Activated CD8-positive, alpha-beta T cell treated with anti-CD3 and anti-CD28 coated beads, Interleukin-2, amount 10 ng/mL, durations not matched to agents 7 days and 5 days (primary cell): ENCODE results near the gene NDRG2. TPM values are rescaled to one million over a fixed set of nuclear protein-coding genes. Genes with fewer than 3 reads are reported as not detected.
A peak's percentile ranks its signal among the peaks of the same experiment; 100 is the strongest.
"Not testable (repeated sequence)": the region's sequence is repeated elsewhere in the genome, so short reads cannot be mapped to it uniquely, and the experiment has no call there.

Source experiments
- ATAC-seq: fragments of 150-1000 bp; cut with Tn5 transposase; one replicate; pipeline ENCODE4 v1.10.0; 2021; ENCODE audit warnings: moderate library complexity
- CTCF ChIA-PET: fragments of 350-600 bp; sonication (Branson Sonifier 250); formaldehyde crosslinking; loops from one replicate; lab custom pipeline; 2021; ENCODE audit warnings: antibody characterized with exemption; lab: Charles Lee
- POLR2A ChIA-PET: fragments of 350-600 bp; sonication (Branson Sonifier 250); formaldehyde crosslinking; loops from one replicate; lab custom pipeline; 2021; ENCODE audit warnings: antibody characterized with exemption; lab: Charles Lee
- DNase-seq: peaks from one replicate; pipeline ENCODE4 v3.0.0-alpha.2; 2020
- H3K27ac Mint-ChIP-seq: one replicate; pipeline ENCODE4 v1.8.0; 2021; ENCODE audit warnings: mild to moderate bottlenecking, mixed read lengths
- H3K27me3 Mint-ChIP-seq: one replicate; pipeline ENCODE4 v1.8.0; 2021; ENCODE audit warnings: low read depth, mixed read lengths
- H3K36me3 Mint-ChIP-seq: one replicate; pipeline ENCODE4 v1.8.0; 2021; ENCODE audit warnings: low read depth, mixed read lengths
- H3K4me1 Mint-ChIP-seq: one replicate; pipeline ENCODE4 v1.8.0; 2021; ENCODE audit warnings: low read depth, mixed read lengths
- H3K4me3 Mint-ChIP-seq: one replicate; pipeline ENCODE4 v1.8.0; 2021; ENCODE audit warnings: mild to moderate bottlenecking, mixed read lengths
- H3K9me3 Mint-ChIP-seq: one replicate; pipeline ENCODE4 v1.8.0; 2022; ENCODE audit warnings: mixed read lengths; ENCODE audit not compliant: insufficient read depth
- total RNA-seq, 2 experiments: library from RNA; stranded (reverse); gene quantifications; one replicate each; pipeline ENCODE4 v1.2.3, GENCODE V29; 2021

NDRG2 gene
- total RNA-seq, 2 experiments from 2014 or later = 6.2 to 7.6 TPM

DNA sequence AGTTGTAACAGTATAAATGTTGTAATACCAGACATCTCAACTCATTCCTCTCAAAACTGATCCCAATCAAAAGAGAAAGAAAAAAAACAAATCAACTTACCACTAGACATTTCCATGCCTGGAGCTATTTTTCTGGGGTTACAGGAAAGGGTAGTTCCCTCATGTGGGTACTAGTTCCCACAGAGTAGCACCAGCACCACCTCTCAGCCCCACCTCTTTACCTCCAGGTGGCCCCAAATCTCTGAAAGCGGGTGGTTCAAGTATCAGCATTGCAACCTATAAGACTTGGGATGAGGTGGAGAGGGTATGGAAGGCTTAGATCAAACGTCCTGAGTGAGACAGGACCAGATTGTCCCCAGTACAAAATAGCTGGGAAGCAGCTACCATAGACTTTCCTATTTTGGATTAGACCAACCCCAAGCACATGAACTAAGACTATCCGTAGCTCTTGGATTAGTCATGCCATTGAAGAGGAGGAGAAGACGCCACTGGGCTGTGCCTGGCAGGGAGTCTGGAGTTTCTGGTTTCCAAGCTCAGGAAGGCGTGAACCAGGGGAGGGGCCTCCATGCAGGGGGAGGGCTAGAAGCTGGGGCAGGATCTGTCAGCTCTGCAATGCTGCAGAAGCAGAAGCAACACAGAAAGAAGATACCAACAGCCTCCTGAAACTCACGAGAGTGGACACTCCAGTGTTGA is 26.0 kb downstream of the NDRG2 start, which contains the start of gene SLC39A2:
SLC39A2 (plus strand) TSS at position 620 of the 693 bp plus-strand sequence. CDS start 154 bp downstream, outside the sequence.
- H3K9me3 Mint-ChIP-seq = no peaks in the 10 kb centered on the region

DNA sequence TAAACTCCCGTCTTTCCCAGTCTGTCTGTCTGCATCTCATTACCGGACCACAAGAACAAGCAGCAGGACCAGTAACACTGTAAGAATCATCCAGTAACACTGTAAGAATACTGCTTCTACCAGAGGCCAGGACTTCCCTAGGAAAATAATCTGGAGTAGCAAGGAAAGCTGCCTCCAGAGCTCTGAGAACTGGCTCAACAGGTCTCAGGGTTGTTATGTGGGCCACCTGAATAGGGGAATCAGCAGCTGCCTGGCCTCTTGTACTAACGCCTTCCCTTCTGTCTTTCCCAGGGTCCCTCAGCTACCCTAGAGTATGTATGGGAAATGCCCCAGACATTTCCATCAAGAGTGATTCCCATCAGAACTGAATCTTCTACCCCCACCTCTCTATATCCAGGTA is 26.7 kb downstream of the NDRG2 start:
- CTCF ChIA-PET = interaction anchor here (1.2 to 11.9 kb wide), 4 partner anchors 17 to 107 kb away, joined by 3 to 126 read pairs (median 16); no protein-coding TSS in a partner anchor
- POLR2A ChIA-PET = no interaction called here
- H3K27ac Mint-ChIP-seq = peak overlapping the region; percentile 51
- ATAC-seq = no peak
- H3K27me3 Mint-ChIP-seq = no peaks in the 10 kb centered on the region
- no peak for DNase-seq
- no peak overlapping the region for H3K4me3 Mint-ChIP-seq
- H3K9me3 Mint-ChIP-seq = no peaks in the 10 kb centered on the region
- peaks cover 13% of the 10 kb centered on the region for H3K4me1 Mint-ChIP-seq
- peaks cover 42% of the 10 kb centered on the region for H3K36me3 Mint-ChIP-seq

More for the DNA sequence above, 26.0 kb downstream of the NDRG2 start, which contains the start of gene SLC39A2:
- peak within 1 kb of the TSS; percentile 51 for H3K27ac Mint-ChIP-seq
- ATAC-seq = peak; percentile 20
- ChIA-PET CTCF (interaction anchor here (1.2 to 11.9 kb wide), 4 partner anchors 17 to 106 kb away, joined by 3 to 126 read pairs (median 16); no protein-coding TSS in a partner anchor), POLR2A (no interaction called here)
- H3K27me3 Mint-ChIP-seq = no peaks in the 10 kb centered on the region
- H3K4me3 Mint-ChIP-seq = no peak within 1 kb of the TSS
- peaks cover 39% of the 10 kb centered on the region for H3K36me3 Mint-ChIP-seq
- no peak for DNase-seq
- H3K4me1 Mint-ChIP-seq = peaks cover 12% of the 10 kb centered on the region

DNA sequence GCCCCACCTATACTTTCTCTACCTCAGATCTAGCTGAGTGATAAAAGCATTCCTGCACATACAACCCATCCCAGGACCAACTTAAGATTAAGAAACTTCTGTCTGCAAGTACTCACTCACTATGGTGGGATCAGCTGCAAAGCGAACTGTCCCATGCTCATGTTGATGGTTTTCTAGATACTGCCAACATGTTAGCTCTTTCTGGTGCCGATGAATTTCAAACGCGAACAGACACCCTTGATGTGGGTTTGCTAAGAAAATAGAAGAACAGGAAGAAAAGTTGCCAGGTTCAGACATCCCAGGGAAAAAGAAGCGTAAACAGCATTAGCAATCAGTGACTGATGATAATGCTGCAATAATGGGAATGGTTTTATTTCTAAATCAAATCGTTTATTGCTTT is 27.3 kb downstream of the NDRG2 start:
- no peak overlapping the region for H3K27ac Mint-ChIP-seq
- POLR2A ChIA-PET = interaction anchor here (0.5 kb wide), 1 partner anchor 9 kb away, joined by 4 read pairs; no protein-coding TSS in a partner anchor

DNA sequence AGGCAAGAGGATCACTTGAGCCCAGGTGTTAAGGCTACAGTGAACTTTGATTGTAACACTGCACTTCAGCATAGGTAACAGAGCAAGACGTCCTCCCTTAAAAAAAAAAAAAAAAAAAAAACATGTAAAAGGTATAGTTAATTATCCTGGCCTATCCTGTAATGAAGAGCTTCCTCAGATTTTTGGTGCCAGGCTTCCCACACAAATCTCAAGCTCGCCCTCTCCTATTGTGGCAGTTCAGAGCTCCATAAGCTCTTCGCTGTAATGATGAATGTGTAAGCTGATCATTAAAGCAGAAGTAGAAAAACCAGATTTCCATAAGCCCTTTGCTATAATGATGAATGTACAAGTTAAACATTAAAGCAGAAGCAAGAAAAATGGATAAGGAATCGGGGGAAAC is 27.7 kb downstream of the NDRG2 start:
- Mint-ChIP-seq H3K9me3 (no peaks in the 10 kb centered on the region), H3K27ac (no peak overlapping the region), H3K4me1 (peaks cover 17% of the 10 kb centered on the region), H3K4me3 (no peak overlapping the region), H3K36me3 (peaks cover 47% of the 10 kb centered on the region), H3K27me3 (no peaks in the 10 kb centered on the region)
- POLR2A ChIA-PET = no interaction called here
- CTCF ChIA-PET = interaction anchor here (1.0 to 11.9 kb wide), 5 partner anchors 8 to 108 kb away, joined by 3 to 126 read pairs (median 13); no protein-coding TSS in a partner anchor
- DNase-seq = no peak
- no peak for ATAC-seq

More for the DNA sequence above, 27.3 kb downstream of the NDRG2 start:
- no peaks in the 10 kb centered on the region for H3K9me3 Mint-ChIP-seq
- H3K4me1 Mint-ChIP-seq = peaks cover 15% of the 10 kb centered on the region
- ATAC-seq (no peak), DNase-seq (no peak)
- CTCF ChIA-PET = interaction anchor here (1.0 to 11.9 kb wide), 5 partner anchors 8 to 108 kb away, joined by 3 to 126 read pairs (median 13); no protein-coding TSS in a partner anchor
- peaks cover 46% of the 10 kb centered on the region for H3K36me3 Mint-ChIP-seq
- no peaks in the 10 kb centered on the region for H3K27me3 Mint-ChIP-seq
- H3K4me3 Mint-ChIP-seq = no peak overlapping the region

DNA sequence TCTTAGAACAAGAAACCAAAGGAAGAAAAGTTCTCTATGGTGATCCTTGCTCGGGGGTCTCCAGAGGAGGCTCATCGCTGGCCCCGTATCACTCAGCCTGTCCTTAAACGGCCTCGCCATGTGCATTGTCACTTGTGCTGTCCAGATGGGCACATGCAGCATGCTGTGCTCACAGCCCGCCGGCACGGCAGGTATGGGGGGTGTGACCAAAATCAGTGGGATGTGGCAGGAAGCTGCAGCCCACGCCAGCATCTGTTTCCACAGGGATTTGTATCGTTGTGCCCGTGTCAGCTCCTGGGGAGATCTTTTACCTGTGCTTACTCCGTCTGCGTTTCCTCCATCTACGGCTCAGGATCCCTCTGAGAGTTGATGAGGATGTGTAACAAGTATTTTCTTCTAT is 28.3 kb downstream of the NDRG2 start:
- Mint-ChIP-seq H3K4me3 (no peak overlapping the region), H3K36me3 (peaks cover 52% of the 10 kb centered on the region), H3K4me1 (peaks cover 23% of the 10 kb centered on the region), H3K27ac (no peak overlapping the region), H3K27me3 (no peaks in the 10 kb centered on the region), H3K9me3 (no peaks in the 10 kb centered on the region)
- CTCF ChIA-PET = interaction anchor here (1.0 to 11.9 kb wide), 3 partner anchors 9 to 43 kb away, joined by 3 to 126 read pairs (median 4); no protein-coding TSS in a partner anchor
- POLR2A ChIA-PET = no interaction called here
- no peak for DNase-seq
- no peak for ATAC-seq

DNA sequence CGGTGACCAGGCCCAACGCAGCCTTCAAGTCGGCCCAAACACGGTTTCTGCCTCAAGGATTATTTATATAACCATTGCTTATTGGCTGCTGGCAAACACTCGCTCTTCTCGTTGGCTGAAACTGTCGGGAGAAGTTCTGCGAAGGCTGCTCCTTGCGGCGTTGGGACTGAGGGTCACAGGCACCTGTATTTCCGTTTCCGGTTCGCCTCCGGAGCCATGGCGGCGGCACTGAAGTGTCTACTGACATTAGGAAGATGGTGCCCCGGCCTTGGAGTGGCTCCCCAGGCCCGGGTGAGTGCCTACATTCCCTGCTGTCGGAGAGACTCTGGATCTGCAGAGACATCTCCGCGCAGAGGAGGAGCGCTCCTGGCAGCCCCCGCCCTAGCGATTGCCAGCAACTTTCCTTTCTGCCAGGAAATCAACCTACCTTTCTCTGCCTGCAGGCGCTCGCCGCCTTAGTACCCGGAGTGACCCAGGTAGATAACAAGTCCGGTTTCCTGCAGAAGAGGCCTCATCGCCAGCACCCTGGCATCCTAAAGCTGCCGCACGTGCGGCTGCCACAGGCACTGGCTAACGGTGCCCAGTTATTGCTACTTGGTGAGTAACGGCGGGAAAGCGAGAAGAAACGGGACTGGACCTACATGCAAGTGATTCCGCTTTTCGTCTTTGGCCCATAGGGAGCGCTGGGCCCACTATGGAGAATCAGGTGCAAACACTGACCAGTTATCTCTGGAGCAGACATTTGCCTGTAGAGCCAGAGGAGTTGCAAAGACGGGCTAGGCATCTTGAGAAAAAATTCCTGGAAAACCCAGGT is 34.9 kb downstream of the NDRG2 start, which contains the start of gene METTL17:
METTL17 (plus strand) TSS at position 194 of the 814 bp plus-strand sequence; CDS start at position 217, 23 bp downstream.
- peaks cover 41% of the 10 kb centered on the region for H3K4me1 Mint-ChIP-seq
- DNase-seq (peak; percentile 94), ATAC-seq (peak; percentile 97)
- H3K27me3 Mint-ChIP-seq = no peaks in the 10 kb centered on the region
- H3K9me3 Mint-ChIP-seq = no peaks in the 10 kb centered on the region
- H3K36me3 Mint-ChIP-seq = peaks cover 35% of the 10 kb centered on the region
- POLR2A ChIA-PET = interaction anchor here (1.3 kb wide), 1 partner anchor 15 kb away, joined by 4 read pairs; no protein-coding TSS in a partner anchor
- CTCF ChIA-PET = interaction anchor here (1.0 to 3.7 kb wide), 4 partner anchors 11 to 103 kb away, joined by 3 to 16 read pairs (median 7); no protein-coding TSS in a partner anchor
- peak within 1 kb of the TSS; percentile 92 for H3K4me3 Mint-ChIP-seq
- H3K27ac Mint-ChIP-seq = peak within 1 kb of the TSS; percentile 90

DNA sequence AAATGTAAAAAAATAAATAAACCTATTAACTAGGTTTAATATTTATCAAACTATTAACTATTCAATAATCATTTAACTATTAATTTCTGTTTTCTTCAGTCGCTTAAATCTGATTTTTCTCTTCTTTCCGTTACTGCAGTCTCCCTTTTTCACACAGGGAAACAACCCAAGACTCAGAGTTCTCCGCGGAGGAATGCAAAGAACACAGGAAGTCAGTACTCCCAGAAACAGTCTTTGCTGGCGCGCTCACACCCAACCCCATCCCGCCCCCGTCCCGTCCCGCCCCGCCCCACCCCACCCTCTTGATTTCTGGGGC is 35.4 kb downstream of the NDRG2 start:
- Mint-ChIP-seq H3K4me1 (peaks cover 41% of the 10 kb centered on the region), H3K27me3 (no peaks in the 10 kb centered on the region), H3K36me3 (peaks cover 29% of the 10 kb centered on the region), H3K9me3 (no peaks in the 10 kb centered on the region), H3K27ac (peak overlapping the region; percentile 90), H3K4me3 (peak overlapping the region; percentile 92)
- no peak for ATAC-seq
- no peak for DNase-seq
- ChIA-PET POLR2A (interaction anchor here (0.6 to 1.3 kb wide), 2 partner anchors 8 to 16 kb away, joined by 4 read pairs; no protein-coding TSS in a partner anchor), CTCF (interaction anchor here (0.6 to 2.8 kb wide), 7 partner anchors 17 to 115 kb away, joined by 3 to 15 read pairs (median 3); no protein-coding TSS in a partner anchor)

DNA sequence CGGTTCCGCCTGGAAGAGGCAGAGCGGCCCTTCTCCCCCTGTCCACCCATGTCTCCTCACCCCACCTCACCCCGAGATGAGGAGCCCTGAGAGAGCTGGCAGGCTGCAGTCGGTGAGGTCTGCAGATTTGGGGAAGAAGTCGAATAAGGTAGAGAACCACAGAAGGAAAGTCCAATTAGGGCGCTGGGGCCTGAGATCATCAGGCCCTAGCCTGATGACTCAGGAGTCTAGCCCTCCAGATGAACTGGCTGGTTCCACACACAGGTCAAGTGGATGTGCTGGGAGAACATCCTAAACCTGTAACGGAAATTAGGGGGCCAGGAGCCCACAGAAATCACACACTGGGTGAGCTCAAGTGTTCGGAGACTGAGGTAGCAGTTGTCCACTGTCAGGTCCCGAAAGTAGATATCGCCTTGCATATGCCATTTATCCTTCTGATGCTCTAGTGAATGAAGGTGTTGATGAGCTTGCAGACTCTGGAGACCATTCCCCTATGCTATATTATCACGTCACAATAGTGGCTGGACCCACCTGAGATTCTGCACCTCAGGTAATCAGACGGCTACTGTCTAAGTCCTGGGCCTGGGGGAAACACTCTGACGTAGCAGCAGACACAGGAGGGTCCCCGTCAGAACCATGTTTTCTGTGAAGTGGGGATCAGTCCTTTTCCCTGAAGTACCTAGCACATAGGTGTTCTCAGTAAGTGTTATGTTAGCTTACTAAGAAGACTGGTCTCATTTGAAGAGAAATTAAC is 36.0 kb downstream of the NDRG2 start:
- ATAC-seq = no peak
- Mint-ChIP-seq H3K4me1 (peaks cover 41% of the 10 kb centered on the region), H3K27me3 (no peaks in the 10 kb centered on the region), H3K36me3 (peaks cover 26% of the 10 kb centered on the region), H3K9me3 (no peaks in the 10 kb centered on the region), H3K27ac (peak overlapping the region; percentile 49), H3K4me3 (peak overlapping the region; percentile 45)
- CTCF ChIA-PET = interaction anchor here (0.6 to 2.8 kb wide), 7 partner anchors 17 to 116 kb away, joined by 3 to 15 read pairs (median 3); no protein-coding TSS in a partner anchor
- DNase-seq = no peak
- POLR2A ChIA-PET = interaction anchor here (0.6 to 1.3 kb wide), 2 partner anchors 9 to 16 kb away, joined by 4 read pairs; no protein-coding TSS in a partner anchor

DNA sequence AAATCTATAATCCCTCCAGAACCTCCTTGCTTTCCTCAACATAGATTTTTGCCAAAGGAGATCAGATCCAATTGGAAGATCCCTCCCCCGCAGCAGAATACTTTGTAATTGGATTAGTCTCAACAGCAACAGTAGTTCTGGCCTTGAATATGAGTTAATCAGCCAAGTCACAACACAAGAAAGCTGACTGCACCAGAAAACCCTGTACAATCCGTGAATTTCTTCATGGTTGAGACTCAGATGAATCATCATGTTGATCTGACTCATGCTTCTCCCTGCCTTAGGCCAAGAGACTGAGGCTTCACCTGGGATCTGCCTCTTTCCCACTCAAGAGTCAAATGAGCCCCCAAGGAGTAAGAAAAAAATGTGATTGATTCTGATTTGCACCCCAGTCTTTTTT is 38.0 kb downstream of the NDRG2 start:
- Mint-ChIP-seq H3K27me3 (peaks cover 3% of the 10 kb centered on the region), H3K9me3 (no peaks in the 10 kb centered on the region), H3K36me3 (peaks cover 13% of the 10 kb centered on the region), H3K27ac (no peak overlapping the region), H3K4me1 (peaks cover 33% of the 10 kb centered on the region), H3K4me3 (no peak overlapping the region)
- DNase-seq = no peak
- no peak for ATAC-seq
- CTCF ChIA-PET = interaction anchor here (2.8 kb wide), 1 partner anchor 28 kb away, joined by 15 read pairs; no protein-coding TSS in a partner anchor
- POLR2A ChIA-PET = no interaction called here

DNA sequence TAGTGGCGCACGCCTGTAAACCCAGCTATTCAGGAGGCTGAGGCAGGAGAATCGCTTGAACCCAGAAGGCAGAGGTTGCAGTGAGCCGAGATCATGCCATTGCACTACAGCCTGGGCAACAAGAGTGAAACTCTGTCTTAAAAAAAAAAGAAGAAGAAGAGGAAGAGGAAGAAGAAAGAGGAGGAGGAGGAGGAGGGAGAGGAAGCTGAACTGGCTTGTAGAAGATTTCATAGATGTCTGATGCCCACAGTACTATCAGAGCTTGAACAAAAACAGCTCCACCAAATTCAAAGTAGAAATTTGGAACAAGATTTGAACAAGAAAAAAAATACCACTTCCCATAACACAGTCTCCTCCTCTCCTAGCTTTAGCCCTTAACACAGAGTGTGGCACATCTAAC is 39.2 kb downstream of the NDRG2 start:
- H3K36me3 Mint-ChIP-seq, DNase-seq, H3K27me3 Mint-ChIP-seq, H3K27ac Mint-ChIP-seq, H3K4me3 Mint-ChIP-seq, H3K9me3 Mint-ChIP-seq, ATAC-seq: not testable (repeated sequence)
- peaks cover 24% of the 10 kb centered on the region for H3K4me1 Mint-ChIP-seq
- POLR2A ChIA-PET = interaction anchor here (0.6 kb wide), 1 partner anchor 590 kb away, joined by 3 read pairs; no protein-coding TSS in a partner anchor
- CTCF ChIA-PET = interaction anchor here (1.3 to 1.5 kb wide), 2 partner anchors 14 to 118 kb away, joined by 3 to 9 read pairs; no protein-coding TSS in a partner anchor
